Loucy (cell line): ENCODE results near the gene ACACB.
A peak's percentile ranks its signal among the peaks of the same experiment; 100 is the strongest.

Experiments used
- H2AFZ ChIP-seq: fragments of 200-600 bp; sonication (generic); 2 replicates; pipeline ENCODE4 v1.6.0; 2016; ENCODE audit warnings: antibody characterized with exemption, mild to moderate bottlenecking, low read length, moderate library complexity
- H3F3A ChIP-seq: fragments of 200-600 bp; 2 replicates; pipeline ENCODE4 v1.6.0; 2016; ENCODE audit warnings: antibody characterized with exemption, low read depth, mild to moderate bottlenecking
- H3K27me3 ChIP-seq: fragments of 200-600 bp; sonication (generic); 2 replicates; pipeline ENCODE4 v1.6.1; 2014; ENCODE audit warnings: low read length, mild to moderate bottlenecking; ENCODE audit not compliant: insufficient read depth, poor library complexity, severe bottlenecking
- H3K36me3 ChIP-seq: fragments of 200-600 bp; sonication (generic); 2 replicates; pipeline ENCODE4 v1.6.1; 2016; ENCODE audit warnings: low read length; ENCODE audit not compliant: insufficient read depth
- H3K4me1 ChIP-seq: fragments of 200-600 bp; sonication (generic); 2 replicates; pipeline ENCODE4 v1.5.1; 2014; ENCODE audit warnings: low read length, mild to moderate bottlenecking; ENCODE audit not compliant: insufficient read depth, poor library complexity, severe bottlenecking
- H3K4me2 ChIP-seq: fragments of 200-600 bp; sonication (generic); 2 replicates; pipeline ENCODE4 v1.6.0; 2014; ENCODE audit warnings: antibody characterized with exemption, low read length, low read depth, mild to moderate bottlenecking; ENCODE audit not compliant: poor library complexity, severe bottlenecking
- H3K4me3 ChIP-seq: fragments of 200-600 bp; sonication (generic); 2 replicates; pipeline ENCODE4 v1.5.1; 2014; ENCODE audit warnings: low read length, mild to moderate bottlenecking, mixed read lengths; ENCODE audit not compliant: poor library complexity, severe bottlenecking
- H3K79me2 ChIP-seq: fragments of 200-600 bp; sonication (generic); 2 replicates; pipeline ENCODE4 v1.6.1; 2014; ENCODE audit warnings: low read length; ENCODE audit not compliant: insufficient read depth
- H3K9ac ChIP-seq: fragments of 200-600 bp; sonication (generic); 2 replicates; pipeline ENCODE4 v1.6.0; 2014; ENCODE audit warnings: mild to moderate bottlenecking, low read depth, low read length, moderate library complexity; ENCODE audit not compliant: poor library complexity, severe bottlenecking
- H3K9me2 ChIP-seq: fragments of 200-600 bp; sonication (generic); replicated peaks from 2 replicates; pipeline ENCODE4 v1.6.1; 2016; ENCODE audit warnings: low read depth, low read length, mixed read lengths
- H3K9me3 ChIP-seq: fragments of 200-600 bp; sonication (generic); 2 replicates; pipeline ENCODE4 v1.6.1; 2014; ENCODE audit warnings: mild to moderate bottlenecking, antibody characterized with exemption, low read length, low read depth; ENCODE audit not compliant: insufficient read depth
- H4K20me1 ChIP-seq: fragments of 200-600 bp; sonication (generic); 2 replicates; pipeline ENCODE4 v1.6.0; 2014; ENCODE audit warnings: antibody characterized with exemption, low read length, mild to moderate bottlenecking; ENCODE audit not compliant: insufficient read depth, poor library complexity, severe bottlenecking
- EZH2phosphoT487 ChIP-seq: fragments of 200-600 bp; IDR thresholded peaks from 2 replicates; pipeline ENCODE4 v1.6.1; 2018; ENCODE audit warnings: antibody characterized with exemption, mild to moderate bottlenecking, moderate library complexity, borderline replicate concordance
- TF ChIP-seq, protein P1 (sequence below): fragments of 200-600 bp; sonication (generic); conservative IDR thresholded peaks from 2 replicates; pipeline ENCODE4 v1.5.1; 2014; ENCODE audit warnings: mild to moderate bottlenecking, antibody characterized with exemption, low read length

Gene ACACB

GRCh38 chr12:109151457-109151856, 35.1 kb downstream of the ACACB start:
- Histone ChIP-seq H3K9ac (no peak overlapping the region), H3K79me2 (no peaks in the 10 kb centered on the region), H3K36me3 (no peaks in the 10 kb centered on the region), H3K4me1 (peaks cover 17% of the 10 kb centered on the region), H2AFZ (no peak overlapping the region), H3F3A (0 out of 2 replicates have a peak, but pooled peaks cover 2% of the 10 kb centered on the region), H3K9me3 (no peaks in the 10 kb centered on the region), H3K27me3 (no peaks in the 10 kb centered on the region), H4K20me1 (no peaks in the 10 kb centered on the region), H3K9me2 (no peaks in the 10 kb centered on the region), H3K4me2 (no peak overlapping the region), H3K4me3 (no peak overlapping the region)
- TF ChIP-seq, protein P1, sequence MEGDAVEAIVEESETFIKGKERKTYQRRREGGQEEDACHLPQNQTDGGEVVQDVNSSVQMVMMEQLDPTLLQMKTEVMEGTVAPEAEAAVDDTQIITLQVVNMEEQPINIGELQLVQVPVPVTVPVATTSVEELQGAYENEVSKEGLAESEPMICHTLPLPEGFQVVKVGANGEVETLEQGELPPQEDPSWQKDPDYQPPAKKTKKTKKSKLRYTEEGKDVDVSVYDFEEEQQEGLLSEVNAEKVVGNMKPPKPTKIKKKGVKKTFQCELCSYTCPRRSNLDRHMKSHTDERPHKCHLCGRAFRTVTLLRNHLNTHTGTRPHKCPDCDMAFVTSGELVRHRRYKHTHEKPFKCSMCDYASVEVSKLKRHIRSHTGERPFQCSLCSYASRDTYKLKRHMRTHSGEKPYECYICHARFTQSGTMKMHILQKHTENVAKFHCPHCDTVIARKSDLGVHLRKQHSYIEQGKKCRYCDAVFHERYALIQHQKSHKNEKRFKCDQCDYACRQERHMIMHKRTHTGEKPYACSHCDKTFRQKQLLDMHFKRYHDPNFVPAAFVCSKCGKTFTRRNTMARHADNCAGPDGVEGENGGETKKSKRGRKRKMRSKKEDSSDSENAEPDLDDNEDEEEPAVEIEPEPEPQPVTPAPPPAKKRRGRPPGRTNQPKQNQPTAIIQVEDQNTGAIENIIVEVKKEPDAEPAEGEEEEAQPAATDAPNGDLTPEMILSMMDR: no peak
- no peak for TF ChIP-seq EZH2phosphoT487

DNA sequence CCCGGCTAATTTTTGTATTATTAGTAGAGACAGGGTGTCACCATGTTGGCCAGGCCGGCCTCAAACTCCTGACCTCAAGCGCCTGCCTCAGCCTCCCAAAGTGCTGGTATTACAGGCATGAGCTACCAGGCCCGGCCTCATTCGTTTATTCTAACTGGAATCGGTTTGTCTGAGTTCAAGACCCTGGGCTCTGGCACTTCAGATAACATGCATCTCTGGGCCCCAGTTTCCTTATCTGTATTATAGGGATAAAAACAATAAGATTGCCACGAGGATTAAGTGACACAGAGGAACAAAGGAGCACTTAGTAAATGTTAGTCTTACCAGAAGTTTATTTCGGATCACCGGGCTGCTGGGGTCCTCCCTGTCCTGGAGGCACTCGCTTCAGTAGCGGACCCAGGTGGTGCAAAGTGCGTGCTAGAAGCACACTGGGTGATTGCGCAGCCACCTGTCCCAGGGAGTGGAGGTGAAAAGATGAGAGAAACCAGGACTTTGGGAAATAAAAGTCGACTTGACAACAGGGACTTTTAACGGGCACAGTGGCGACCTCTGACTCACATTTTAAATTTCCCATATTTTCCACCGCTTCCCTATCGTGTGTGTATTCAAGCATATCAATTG, 37.5 kb downstream of the ACACB start:
- Histone ChIP-seq H4K20me1 (no peaks in the 10 kb centered on the region), H3K9me3 (no peaks in the 10 kb centered on the region), H2AFZ (peak overlapping the region; percentile 82), H3K9me2 (no peaks in the 10 kb centered on the region), H3K79me2 (no peaks in the 10 kb centered on the region), H3K4me1 (peaks cover 17% of the 10 kb centered on the region), H3K4me2 (peak overlapping the region; percentile 65), H3K27me3 (no peaks in the 10 kb centered on the region), H3K4me3 (peak overlapping the region; percentile 74), H3K36me3 (no peaks in the 10 kb centered on the region), H3K9ac (peak overlapping the region; percentile 40), H3F3A (peaks cover 2% of the 10 kb centered on the region; the same call in 1 of the 2 replicates)
- TF ChIP-seq EZH2phosphoT487: no peak
- TF ChIP-seq, protein P1: no peak

DNA sequence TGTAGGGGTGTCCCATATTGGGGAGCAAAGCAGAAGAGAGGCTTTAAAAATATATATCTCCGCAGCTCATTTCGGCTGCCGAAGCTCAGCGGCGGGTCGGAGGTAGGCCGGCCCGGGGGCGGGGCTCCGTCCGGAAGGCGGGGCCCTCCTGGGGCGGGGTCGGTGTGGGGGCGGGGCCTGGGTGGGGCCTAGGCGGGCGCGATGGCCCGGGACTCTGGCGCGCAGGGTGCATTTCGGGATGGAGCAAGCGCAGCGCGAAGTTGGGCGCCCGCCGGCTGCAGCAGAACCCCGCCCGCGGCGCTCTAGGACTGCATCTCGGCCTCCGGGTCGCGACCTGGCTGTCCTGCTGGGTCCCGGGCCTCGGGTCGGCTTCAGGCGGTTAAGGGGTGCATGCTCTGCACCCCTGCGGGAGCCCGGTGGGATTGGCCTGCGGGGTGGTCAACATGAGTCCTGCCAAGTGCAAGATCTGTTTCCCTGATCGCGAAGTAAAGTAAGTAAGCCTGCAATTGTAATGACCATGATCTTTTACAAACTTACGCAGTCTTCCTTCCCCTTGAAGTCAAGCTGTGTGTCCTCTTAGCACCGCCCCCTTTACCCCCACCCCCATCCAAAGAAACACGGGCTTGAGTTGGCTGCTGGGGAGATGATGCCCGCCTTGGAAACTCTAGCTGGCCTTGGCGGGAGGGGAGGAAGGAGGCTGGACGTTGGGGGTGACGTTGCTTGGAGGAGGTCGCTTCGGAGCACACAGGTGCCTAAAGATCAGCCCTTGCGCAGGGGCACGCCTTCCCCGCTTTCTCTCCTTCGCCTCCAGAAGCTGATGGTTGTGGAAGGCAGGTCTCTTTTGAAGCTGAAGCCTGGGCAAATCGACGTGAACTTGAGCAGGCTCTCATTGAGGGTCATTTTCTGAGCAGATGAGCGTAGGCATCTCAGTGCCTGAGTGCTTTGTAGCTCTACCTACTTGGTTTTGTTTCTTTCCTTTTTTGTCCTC, 38.4 kb downstream of the ACACB start:
- Histone ChIP-seq H3K79me2 (no peaks in the 10 kb centered on the region), H2AFZ (peak overlapping the region; percentile 86), H3F3A (peaks cover 2% of the 10 kb centered on the region; the same call in 1 of the 2 replicates), H3K9me3 (no peaks in the 10 kb centered on the region), H3K9me2 (no peaks in the 10 kb centered on the region), H3K36me3 (no peaks in the 10 kb centered on the region), H3K4me2 (peak overlapping the region; percentile 65), H3K9ac (peak overlapping the region; percentile 66), H3K27me3 (no peaks in the 10 kb centered on the region), H3K4me1 (peaks cover 17% of the 10 kb centered on the region), H3K4me3 (peak overlapping the region; percentile 74), H4K20me1 (no peaks in the 10 kb centered on the region)
- no peak for TF ChIP-seq EZH2phosphoT487
- TF ChIP-seq, protein P1: no peak
